ENCODE results near the gene CRK.

Gene CRK

DNA sequence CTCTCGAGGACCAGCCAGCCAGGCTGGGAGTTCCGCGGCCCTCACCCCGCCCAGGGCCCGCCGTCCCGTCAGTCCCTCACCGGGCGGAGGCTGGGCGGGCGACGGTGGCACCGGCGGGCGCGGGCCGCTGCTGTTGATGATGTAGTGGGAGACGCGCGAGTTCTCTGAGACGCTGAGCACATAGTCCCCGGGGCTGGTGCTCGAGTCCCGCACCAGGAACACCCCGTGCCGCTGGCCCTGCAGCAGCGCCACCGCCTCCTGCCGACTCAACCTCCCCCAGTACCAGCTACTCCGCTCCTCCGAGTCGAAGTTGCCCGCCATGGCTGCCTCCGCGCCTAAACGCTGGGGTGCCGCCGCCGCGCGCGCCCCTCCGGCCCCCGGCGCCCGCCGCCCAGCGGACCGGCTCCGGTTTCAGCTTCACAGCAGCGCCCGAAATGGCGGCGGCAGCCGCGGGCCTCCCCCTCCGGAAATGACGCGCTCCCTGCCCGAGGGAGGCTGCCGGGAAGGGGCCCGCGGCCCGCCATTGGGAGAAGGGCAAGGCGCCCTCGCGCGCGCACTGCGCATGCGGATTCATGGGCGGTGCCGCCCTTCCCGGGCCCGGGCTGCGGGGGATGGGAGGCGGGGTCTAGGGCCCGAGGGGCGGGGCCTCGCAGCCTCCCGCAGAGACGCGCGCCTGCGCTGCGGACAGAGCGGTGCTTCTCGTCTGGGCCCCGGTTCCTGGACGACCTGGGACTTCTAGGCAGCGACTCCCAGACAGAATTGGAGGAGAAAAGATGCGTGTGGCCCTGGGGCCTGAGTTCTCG, at the start of gene CRK:
Gene CRK (minus strand): TSS at position 436 of the 803 bp plus-strand sequence. CDS start 115 bp downstream, at position 321.
- peak; percentile 95 to 100 for DNase-seq (ENCODE audit: low read depth in 1 of 2, low spot score in 1 of 2)

DNA sequence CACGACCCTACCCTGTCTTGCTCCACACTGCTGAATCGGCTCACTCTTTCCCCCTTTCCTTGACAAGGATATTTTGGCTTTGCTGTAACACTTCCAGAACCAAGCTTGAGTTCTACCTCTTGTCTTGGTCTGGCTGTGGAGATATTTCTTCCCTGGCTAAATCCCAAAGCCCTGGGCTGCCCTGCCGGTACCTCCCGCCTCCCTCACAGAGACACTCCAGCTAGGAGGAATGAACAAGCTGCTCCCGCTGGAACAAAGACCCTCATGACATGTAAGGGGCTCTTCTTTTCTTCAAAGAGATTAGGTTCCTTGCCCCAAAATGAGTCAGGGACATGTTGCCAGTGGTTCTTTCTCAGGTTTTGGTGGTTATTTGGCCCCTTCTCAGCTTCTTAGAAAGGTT, 49.6 kb upstream of the CRK start:
- no peak for DNase-seq (ENCODE audit: low read depth in 1 of 2, low spot score in 1 of 2)

GRCh38 chr17:1504866-1505265, 48.8 kb upstream of the CRK start:
- DNase-seq (ENCODE audit: low read depth in 1 of 2, low spot score in 1 of 2), result no peak

DNA sequence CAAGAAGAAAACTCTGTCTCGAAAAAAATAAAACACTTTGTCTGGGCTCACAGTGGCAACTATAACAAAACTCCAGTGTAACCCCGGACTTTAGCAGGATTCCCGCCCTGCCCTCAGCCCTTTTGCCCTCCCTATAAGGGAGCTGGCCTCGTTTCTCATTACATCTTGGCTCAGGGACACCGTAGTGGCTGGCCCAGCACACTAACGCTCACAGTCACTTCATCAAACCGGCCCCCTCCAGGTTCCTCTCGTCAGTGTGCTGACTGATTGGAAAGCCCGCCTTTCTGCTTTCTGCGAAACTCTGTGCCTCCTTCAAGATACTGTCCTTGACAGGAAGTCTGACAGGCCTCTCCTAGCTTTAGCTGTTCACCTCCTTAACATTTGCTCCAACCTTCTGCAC, 47.7 kb upstream of the CRK start:
- no peak for DNase-seq (ENCODE audit: low read depth in 1 of 2, low spot score in 1 of 2)

DNA sequence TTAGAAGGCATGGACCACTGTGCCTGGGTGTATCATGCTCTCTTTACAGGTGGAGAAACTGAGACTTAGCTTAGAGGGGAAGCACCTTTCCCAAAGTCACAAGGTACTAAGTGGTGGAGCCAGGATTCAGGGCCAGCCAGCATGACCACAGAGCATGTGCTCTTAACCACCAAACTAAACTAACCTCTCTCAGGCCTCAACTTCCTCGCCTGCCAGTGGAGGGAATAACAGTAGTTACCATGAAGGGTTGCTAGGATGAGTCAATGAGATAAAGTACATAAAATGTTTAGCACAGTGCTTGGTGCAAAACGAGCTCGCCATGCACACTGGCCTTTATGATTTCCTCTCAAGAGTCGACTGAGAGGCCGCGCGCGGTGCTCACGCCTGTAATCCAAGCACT, 42.8 kb upstream of the CRK start:
- no peak for DNase-seq (ENCODE audit: low read depth in 1 of 2, low spot score in 1 of 2)

DNA sequence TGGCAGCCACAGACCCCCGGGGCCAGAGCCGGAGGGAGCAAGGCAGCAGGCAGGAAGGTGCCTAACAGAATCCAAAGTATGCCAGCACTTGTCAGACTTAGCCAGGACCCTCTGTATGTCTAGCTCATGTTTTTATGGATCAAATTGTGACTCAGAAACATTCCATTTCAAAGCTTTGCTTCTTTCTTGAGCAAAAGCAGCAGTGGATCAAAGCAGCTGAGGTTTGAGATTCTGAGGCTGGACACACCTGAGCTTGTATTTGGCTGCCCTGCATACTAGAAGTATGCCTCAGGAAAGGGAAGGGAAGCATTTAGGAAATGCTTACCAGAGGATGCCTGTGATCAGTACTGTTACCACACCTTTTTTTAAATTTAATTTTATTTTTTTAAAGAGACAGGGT, 42.2 kb upstream of the CRK start:
- no peak for DNase-seq (ENCODE audit: low read depth in 1 of 2, low spot score in 1 of 2)

GRCh38 chr17:1497831-1498230, 41.8 kb upstream of the CRK start:
- DNase-seq (ENCODE audit: low read depth in 1 of 2, low spot score in 1 of 2), result no peak

GRCh38 chr17:1496869-1497268, 40.8 kb upstream of the CRK start:
- DNase-seq (ENCODE audit: low read depth in 1 of 2, low spot score in 1 of 2), result no peak

DNA sequence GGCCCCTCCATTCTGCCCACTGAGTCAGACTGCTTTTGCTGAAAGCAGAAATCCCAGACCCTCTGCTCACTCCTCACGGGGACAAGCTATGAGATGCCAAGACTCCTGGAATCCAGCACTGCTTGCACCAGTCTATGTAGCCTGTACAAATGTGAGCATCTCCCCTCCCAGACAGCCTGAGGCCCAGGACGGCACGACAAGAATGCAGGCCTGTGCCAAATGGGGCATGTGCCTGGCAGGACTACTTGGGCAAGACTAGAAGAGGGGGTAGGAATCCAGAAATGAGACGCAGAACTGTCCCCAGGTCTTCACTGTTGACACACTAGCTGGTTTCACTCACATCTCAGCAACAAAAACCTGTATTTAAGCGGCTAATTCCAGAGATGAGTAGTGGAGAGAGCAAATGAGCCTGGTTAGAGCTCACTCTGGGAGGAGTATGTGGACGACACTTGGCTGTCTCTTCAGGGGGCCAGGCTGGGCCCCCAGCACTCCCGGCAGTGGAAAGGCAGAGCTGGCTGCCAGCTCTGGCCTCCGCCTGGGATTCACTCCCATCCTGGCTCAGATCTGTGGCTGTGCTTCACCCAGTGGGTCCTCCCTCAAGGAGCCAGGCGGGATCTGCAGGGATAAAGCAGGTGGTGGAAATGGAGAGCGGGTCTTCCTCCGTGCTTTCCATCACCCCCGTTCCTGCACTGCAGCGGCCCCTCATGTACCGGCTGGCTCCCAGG, 39.4 kb upstream of the CRK start:
- DNase-seq (ENCODE audit: low read depth in 1 of 2, low spot score in 1 of 2), result no peak

DNA sequence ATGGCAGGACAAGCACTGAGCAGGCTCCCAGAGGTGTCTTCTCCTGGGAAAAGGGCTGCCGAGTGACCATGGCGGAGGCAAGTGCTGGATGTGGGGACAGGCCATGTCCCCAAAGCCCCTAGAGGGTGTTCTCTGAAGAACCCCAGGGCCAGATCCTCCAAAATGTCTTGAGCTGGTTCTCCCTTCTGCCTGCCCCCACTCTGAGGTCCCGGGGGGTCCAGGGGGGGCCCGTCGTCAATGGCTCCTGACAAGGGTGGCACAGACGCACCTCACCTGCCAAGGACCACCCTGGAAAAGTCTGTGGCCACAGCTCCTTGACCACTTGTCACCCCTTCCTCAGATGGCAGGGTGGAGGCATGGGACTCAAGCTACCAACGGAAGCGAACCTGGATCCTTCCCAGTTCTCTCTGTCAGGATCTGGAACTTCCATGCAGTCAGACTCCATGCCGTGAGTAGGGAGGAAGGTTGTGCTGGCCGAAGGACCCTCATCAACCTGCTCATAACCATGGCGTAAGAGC, 38.8 kb upstream of the CRK start:
- DNase-seq (ENCODE audit: low read depth in 1 of 2, low spot score in 1 of 2), result no peak

DNA sequence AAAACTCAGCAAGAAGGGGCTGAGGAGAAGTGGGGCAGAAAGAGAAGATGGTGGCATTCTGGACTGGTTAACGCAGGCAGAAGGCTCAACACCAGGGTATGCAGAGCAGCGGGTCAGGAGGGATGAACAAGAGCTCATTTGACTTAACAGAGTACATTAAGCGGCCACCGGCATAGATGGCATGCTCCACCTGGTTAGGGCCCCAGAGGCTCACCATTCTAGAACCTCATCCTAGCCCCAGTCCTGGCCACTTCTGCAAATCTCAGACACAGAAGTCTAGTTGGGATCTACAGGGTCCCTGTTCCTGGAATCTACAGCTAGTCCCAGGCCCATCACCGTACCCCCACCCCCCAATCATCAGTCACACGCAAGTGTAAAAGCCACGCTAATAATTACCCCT, 38.2 kb upstream of the CRK start:
- DNase-seq (ENCODE audit: low read depth in 1 of 2, low spot score in 1 of 2), result no peak

DNA sequence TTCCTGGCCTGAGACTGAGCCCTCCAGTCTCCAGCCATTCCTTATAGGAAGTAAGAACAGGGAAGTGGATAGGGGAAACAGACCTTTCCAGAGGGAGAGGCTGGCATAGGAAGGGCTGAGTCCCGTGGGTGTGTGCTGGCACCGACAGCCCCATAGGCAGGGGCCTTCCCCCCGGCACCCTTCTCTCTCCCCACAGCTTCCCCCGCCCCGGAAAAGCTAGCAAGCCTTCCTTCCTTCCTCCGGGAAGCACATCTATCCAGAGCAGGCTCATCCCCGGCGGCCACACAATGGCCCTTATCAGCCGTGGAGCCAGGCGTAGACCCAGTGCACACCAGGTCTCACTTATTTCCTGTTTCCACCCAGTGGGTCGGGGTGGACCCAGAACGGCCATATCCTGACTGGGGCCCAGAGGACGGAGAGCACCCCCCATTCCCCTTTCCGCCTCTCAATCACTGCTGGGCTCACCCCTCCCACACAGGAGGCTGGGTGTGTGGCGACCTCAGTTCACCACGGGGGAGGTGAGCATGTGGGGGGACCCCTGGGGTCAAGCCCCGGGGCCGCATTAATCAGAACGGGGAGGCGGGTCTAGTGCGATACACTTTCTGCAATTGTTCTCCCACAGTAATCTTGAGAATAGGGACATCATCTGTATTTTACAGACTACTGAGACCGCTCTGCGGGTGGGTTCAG, 37.4 kb upstream of the CRK start:
- DNase-seq (ENCODE audit: low read depth in 1 of 2, low spot score in 1 of 2), result no peak

DNA sequence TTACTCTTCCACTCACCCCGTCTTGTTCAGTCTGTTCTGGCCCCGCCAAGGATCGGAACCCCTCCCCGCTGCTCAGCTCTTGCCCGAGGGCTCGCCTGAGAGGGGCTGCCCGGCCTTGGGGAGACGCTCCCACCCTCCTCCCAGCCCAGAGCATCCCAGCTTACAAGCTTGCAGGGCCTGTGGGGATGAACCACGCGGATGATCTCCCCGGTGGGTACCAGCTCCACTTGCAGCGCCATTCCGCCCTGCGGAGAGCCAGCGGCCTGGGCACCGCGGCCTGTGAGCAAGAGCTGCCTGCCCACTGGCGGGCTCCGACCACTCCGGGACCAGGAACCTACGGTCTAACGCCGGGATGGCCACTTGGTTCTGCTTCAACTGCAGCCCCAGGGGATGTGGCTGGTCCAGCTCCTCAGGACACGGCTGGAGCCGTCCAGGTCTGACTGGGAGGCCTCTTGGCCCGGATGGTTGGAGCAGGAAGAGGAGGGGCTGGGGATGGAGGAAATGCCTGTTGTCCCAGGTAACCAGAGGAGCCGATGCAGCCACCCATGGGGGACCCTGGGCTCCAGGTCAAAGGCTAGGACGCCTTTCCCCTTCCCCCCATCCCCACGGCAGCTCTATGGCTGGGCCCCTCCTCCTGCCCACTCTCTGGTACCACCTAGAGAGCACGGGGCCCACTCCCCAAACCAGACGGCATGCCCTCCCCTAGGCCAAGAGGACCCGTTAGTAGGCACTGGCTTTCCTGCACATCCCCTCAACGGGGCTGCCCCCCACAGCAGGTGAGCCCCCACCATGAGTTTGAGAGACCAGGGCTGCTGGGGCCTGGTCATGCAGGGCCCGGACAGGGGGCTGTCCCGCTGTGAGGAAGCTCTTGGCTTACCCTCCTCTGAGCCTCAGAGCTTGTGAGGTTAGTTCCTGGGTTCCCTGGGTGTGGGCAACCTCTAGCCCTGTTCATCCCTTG, 36.5 kb upstream of the CRK start, which contains the start of gene MYO1C:
Gene MYO1C (minus strand): TSS at position 438 of the 958 bp plus-strand sequence. CDS start 199 bp downstream, at position 239.
- no peak for DNase-seq (ENCODE audit: low read depth in 1 of 2, low spot score in 1 of 2)

DNA sequence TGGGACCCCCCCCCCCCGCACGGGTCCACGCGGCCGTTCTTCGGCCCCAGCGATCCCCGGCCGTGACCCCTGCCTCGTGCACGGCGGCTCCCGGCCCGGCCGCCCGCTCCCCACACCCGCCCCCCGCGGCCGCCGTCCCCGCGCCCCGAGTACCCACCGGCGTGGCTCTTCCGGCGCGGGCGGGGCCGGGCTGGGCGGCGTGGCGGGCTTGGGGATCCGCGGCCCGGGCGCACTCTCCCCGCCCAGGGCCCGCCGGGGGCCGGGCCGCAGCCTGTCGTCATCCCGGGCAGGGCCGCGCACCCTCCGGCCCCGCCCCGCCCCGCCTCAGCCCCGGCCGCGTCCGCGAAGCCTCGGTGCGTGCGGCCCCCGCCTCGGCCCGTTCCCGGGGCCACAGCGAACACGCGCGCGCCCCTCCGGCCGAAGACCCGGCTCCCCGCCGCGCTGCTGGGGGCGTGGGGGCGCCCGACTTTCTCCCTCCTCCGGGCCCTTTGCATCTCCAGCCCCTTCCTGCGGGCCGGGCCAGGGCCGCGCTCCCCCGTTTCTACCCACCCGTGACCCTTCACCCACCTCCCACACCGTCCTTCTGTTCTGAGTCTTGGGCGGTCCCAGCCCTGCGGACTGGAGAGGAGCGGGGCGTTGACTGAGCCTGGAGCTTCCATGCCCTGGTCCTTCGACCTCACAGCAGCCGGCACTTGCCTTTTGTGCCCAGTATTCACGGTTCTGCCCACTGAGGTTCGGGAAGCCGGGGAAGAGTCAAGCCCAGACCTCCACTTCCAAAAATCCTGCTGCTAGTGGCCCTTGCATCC, 35.6 kb upstream of the CRK start:
- peak in 1 of 2 donors; percentile 30 for DNase-seq (ENCODE audit: low read depth in 1 of 2, low spot score in 1 of 2)

- DNase-seq (ENCODE audit: low read depth in 1 of 2, low spot score in 1 of 2), result peak; percentile 27 to 46
Measured at GRCh38 chr17:1490643-1491442, 34.8 kb upstream of the CRK start.

DNA sequence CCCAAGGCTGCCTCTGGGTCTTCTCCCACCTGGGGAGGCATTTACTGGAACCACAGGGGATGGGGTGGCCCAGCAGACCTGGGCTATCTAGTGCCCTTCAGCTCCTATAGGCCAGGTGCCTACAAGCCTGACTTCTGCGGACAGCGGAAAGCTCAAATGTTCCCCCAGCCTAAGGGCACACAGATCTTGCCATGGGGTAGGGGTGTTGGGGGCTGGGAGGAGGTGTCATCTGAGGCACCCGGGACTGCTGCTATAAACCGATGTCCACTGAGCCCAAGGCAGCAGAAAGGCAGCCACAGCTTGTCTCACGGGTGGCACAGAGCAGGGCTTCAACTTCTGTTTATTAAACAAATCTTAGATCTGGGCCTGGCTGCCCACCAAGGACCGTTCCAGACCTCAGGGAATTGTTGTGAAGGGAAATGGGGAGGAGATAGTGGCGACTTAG, 32.8 kb upstream of the CRK start:
- DNase-seq (ENCODE audit: low read depth in 1 of 2, low spot score in 1 of 2), result no peak

- DNase-seq (ENCODE audit: low read depth in 1 of 2, low spot score in 1 of 2), result peak; percentile 34 to 65
Measured at GRCh38 chr17:1487939-1488825, 32.1 kb upstream of the CRK start.
